K562 treated with DMSO at 1 percent for 24 hours (cell line): Measurements from ENCODE around the gene IGLL1. TPM values are rescaled to one million over a fixed set of nuclear protein-coding genes. Genes with fewer than 3 reads are reported as not detected.

ENCODE experiments used
- total RNA-seq: library from RNA; unstranded; fragments of 300-600 nt; gene quantifications from 2 replicates; pipeline ENCODE4 v1.2.3, GENCODE V29; 2022; ENCODE audit warnings: low read depth; ENCODE audit not compliant: insufficient read depth

IGLL1 gene
- total RNA-seq: not detected in 2 replicates

GRCh38 chr22:23579870-23580575 lies at the start of gene IGLL1:
IGLL1 (minus strand) TSS chr22:23580290; CDS start chr22:23580190, 100 bp downstream.

Other genes starting within 250 kb of the IGLL1 start
- not detected in 2 replicates for gene DRICH1, start 52.0 kb upstream of the IGLL1 start, total RNA-seq
- gene RGL4, start 110.7 kb upstream of the IGLL1 start, total RNA-seq: not detected in 2 replicates
- 1.1 and 1.4 TPM in 2 replicates for gene ZNF70, start 170.8 kb upstream of the IGLL1 start, total RNA-seq
- 1.4 TPM in 1 of 2 replicates, not detected in the other for gene VPREB3, start 174.1 kb upstream of the IGLL1 start, total RNA-seq
- gene C22orf15, start 182.7 kb upstream of the IGLL1 start, total RNA-seq: 0.17 TPM in 1 of 2 replicates, not detected in the other
- 144 and 162 TPM in 2 replicates for gene CHCHD10, start 187.7 kb upstream of the IGLL1 start, total RNA-seq
- 1.7 and 2.3 TPM in 2 replicates for gene MMP11, start 192.6 kb upstream of the IGLL1 start, total RNA-seq
- gene SMARCB1, start 206.7 kb upstream of the IGLL1 start, total RNA-seq: 123 and 143 TPM in 2 replicates